Myocyte (in vitro differentiated cells): Measurements from ENCODE around the gene GCN1. TPM values are rescaled to one million over a fixed set of nuclear protein-coding genes. Genes with fewer than 3 reads are reported as not detected.

ENCODE experiments used
- DNase-seq: peaks from one replicate; pipeline ENCODE4 v3.0.0-alpha.2; 2012; ENCODE audit warnings: low read depth
- total RNA-seq: library from RNA; depleted of rRNA; stranded (reverse); fragments of >200 nt; gene quantifications from 2 replicates; pipeline ENCODE4 v1.2.3, GENCODE V29; 2014

Gene GCN1
- total RNA-seq, 1 donor from 2014 or later: 59.2 TPM

DNA sequence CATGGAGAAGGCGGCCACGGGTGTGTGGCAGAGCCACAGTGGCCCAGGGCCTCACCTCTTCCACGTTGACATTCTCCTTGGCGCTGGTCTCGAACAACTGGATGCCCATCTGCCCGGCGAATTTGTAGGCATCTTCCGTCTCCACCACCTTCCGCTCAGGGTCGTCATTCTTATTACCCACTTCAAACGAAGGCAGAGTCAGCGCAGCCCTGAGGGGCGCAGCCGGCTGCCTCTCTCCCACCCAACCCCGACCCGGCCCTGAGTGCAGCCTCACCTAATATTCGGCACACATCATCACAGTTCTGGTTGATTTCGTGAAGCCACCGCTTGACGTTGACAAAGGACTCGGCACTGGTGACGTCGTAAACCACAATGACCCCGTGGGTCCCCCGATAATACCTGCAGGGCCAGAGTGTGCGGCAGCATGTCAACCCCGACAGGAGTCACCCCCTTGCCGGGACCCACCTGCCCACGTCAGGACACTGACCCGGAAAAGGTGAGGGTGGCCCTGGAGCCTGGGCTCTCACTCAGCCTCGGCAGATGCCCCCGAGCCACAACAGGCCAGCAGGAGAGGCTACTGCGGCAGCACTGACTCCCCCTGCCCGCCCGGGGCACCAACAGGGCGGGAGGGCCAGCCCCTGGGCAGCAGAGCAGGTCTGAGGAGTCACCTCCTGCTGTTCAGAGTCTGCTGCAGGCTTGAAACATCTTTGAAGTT, 95.6 kb downstream of the GCN1 start:
- no peak for DNase-seq

DNA sequence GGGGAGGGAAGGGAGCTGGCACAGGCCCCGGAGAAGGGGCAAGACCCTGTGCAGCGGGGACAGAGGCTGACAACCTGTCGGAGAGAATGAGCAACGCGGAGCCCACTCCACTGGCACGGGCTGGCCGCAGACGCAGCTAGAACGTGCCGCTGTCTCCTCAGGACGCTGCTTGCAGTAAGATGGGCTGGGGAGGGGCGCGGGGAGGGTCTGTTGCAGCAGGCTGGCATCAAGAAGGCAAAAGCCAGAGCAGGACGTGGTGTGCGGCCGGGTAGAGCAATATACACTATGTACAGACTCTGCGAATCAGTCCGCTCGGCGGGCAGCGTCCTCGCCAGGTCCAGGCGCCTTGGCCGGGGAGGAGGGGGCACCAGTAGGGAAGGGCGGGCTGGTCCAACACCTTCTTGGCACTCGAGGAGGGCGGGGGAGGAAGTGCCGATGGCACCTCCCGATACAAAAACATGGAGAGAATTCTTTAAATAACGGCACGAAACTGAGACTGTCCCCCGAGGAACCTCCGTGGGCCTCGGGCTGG, 97.8 kb downstream of the GCN1 start:
- no peak for DNase-seq

DNA sequence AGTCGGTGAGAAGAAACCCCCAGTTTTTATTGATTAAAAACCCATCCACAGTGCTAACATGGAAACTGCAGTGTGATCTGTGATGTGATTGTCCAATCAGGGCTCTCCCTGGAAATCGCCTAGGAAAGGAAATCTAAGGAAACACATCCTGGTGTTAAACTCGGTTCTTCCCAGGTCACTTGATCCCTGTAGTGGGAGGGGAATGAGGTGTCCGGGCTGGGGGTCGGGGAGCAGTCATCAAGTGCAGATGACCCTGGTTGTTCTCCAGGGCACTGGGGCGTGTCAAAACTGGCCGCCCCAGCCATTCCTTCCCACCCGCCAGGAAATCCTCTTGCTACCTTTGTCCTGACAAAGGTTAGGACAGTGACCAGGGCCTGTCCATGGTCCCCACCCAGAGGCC, 98.8 kb downstream of the GCN1 start:
- no peak for DNase-seq

DNA sequence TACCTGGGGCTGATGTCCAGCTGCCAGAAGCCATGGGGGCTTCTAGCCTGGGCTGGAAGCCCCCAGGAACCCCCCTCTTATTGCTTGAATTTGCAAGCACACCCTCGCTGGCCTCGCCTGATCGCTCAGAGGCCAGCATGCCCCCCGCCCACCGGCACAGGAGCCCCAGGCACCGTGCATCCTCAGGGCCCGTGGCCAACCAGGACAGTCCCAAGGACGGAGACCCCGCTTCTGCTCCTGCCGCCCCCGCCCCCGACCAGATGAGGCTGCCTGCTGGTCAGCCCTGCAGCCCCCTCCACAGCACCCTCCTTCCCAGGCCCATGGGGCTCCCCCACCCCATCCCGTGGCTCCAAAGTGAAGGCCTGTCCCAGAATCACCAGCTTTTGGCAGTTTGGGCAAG, 99.2 kb downstream of the GCN1 start:
- no peak for DNase-seq

DNA sequence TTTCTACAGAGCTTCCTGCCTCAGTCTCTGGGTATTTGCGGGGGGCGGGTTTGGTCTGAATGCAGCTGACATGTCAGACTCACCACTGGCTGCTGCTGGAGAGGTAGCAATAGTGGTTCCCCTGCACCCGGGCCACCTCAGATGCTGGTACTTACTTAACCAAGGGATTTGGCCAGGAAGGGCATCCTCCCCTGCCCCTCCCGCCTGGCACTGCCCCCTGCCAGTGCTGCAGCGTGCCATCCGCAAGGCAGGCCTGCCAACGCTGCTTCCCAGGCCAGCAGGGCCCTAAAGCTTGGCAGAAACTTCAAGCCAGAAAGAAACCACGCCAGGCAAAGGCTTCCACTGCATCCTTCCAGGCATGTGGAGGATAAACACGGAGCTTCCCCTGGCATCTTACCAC, 100.0 kb downstream of the GCN1 start:
- no peak for DNase-seq

DNA sequence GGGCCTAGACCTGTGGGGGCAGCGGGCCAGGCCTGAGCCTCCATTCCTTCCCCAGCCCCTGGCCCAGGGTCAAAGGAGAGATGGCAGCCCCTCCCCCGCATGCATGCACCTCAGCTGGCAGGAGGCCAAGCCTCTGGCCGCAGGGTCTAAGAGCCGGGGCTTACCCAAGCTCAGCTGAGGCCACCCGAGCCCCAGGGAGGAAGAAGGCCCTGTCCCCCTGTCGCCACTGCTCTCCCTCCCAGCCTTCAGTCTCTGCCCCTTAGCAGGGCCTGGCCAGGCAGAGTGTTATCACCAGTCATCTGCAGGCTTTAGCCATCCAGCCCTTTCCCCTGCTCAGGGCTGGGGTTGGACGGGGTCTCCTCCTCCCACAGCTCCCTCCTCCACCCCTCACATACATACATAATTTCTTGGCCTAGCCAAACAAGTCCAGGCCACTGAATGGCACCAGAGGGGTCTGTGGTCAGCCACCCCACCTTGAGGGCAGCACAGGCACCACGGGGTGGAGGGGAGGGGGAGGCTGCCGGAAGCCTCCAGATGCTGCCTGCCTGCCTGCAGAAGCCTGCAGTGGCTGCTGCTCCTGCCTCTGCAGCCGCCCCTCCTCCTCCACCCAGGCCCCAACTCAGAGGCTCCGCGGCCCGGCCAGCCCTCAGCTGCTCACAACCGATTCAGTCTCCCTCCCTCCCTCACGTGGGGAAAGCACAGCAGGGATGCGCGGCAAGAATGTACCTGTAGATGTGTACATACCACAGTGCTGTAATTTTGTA, 100.7 kb downstream of the GCN1 start:
- DNase-seq: no peak

DNA sequence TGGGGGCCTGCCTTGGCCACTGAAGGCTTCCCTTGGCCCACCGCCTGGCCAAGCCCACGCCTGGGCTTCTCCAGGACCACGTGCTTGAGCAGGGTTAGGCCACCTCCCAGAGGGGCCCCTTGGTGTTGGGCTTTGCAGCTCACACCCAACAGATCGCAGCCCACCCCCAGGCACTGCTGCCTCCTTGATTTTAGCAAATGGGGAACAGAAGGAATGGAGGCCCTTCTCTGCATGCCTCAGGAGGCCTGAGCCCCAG, 101.3 kb downstream of the GCN1 start:
- DNase-seq: no peak

DNA sequence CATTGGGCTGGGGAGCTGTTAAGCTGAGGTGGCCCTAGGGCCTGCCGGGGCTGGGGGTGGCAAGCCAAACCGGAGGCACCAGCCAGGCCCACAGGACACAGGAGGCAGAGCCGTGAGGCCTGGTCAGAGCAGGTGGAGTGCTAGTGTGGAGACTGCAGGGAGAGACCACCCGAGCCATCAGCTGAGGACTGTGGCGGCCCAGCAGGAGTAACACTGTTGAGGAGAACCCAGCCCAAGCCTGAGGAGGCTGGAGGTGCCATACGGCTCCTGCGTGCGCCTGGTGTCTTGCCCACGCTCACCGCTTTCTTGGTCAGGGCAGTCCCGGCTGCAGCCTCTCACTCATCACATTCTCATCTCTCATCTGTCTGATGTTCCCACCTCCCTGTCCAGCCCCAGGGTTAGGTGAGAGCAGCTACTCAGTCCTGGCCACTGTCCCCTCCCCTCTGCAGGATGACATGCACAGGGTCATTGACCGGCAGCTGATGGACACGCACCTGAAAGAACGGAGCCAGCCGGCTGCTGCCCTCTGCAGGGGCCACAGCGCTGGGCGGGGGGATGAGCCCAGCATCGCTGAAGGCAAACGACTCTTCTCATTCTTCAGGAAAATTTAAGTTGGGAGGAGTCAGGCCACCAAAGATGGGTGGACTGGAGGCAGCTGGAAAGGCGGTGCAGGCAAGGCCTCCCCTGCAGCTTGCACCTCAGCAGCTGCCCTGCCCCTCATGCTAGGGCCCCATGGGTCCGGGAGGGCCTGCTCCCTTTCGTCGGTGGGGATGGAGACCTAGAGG, 101.8 kb downstream of the GCN1 start:
- DNase-seq: no peak

DNA sequence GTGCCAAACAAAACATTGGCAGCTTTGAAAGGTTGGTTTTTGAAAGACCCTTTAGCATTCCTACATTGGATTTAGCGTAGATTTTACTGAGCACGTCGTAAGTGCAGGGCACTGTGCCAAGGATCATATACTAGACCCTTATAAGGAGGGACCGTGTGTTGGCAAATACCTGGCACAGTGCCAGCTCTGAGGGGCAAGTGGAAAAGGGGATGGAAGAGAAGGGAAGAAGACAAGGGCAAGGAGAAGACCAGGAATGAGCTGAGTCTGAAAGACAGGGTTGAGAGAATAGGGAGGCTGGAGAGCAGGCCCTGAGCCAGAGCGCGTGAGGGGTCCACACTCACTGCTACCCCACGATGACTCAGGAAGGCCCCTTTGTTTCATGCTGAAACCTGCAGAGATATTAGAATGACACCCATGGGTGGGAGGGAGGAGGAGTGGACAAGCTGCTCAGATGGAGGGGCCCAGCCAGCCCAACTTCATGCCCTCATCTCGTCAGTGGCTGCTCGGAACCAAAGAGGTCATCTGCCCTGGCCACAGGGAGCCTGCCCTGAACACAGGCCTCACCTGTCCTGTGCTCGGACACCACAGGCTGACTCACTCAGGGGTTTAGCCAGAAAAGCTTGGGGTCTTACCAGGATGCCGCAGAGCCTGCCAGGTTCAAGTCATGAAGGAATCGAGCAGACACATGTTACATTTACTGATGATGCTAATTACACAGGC, 103.0 kb downstream of the GCN1 start:
- DNase-seq: no peak

DNA sequence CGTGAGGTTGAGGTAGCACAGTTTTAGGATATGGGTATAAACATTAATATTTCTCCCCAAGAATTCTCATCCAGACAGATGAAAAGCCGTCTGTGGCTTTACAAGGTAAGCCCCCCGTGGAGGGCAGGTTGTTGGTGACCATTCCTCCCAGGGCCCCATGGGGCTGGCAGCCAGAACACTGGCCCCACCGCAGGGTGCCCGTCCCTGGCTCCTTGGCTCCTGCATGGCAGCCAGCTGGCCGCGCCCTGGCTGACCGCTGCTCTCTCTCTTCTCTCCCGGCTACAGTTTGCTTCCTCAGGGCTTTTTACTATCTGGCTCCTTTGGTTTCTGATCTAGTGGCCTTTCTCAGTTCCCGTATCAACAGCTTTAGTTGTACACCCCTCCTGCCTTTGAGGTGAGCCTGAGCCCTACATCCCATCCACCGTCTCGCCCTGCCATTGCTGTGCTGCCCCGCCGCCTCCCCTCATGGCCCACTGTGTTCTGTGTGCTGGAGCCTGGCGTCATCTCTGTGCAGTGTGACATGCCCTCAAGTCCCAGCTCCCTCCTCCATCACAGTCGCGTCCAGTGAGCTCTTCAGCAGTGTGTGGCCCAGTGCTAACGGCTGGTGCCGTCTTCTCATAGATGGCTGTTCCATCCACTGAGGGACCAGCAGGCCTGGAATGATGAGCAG, 103.8 kb downstream of the GCN1 start:
- no peak for DNase-seq

DNA sequence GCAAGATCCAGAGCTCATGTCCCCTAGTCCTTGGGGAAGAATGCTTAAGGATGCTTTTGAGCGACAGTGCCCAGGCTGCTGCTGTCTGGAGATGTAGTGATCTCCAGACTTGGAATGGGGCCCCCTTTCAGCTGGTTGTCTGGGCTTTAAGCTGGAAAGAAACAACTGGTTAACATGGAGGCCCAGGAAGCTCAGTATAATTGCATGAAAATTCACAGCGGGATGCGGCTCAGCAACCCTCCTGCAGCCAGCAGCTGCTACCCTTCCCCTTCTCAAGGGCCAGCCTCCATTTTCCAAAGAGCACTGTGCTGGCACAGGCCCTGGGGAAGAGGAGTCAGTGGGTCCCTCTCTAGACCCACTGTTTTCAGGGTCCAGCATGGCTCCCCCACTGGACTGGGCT, 104.3 kb downstream of the GCN1 start:
- DNase-seq: no peak

DNA sequence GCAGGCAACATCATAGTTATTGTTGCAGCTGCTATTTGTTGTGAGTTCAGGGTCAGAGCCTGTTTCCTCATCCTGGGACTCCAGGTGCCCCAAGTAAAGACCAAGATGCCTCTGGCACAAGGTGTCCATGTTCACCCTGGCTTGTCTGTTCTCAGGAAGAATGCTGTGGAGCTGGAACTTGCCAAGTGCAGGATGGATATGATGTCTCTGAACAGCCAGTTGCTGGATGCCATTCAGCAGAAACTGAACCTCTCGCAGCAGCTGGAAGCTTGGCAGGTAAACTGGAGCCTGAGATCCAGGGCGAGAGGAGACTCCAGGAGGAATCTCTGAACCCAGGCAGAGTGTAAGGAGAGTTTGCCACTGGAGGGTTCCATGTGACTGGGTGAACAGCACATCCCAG, 104.7 kb downstream of the GCN1 start:
- DNase-seq: no peak

DNA sequence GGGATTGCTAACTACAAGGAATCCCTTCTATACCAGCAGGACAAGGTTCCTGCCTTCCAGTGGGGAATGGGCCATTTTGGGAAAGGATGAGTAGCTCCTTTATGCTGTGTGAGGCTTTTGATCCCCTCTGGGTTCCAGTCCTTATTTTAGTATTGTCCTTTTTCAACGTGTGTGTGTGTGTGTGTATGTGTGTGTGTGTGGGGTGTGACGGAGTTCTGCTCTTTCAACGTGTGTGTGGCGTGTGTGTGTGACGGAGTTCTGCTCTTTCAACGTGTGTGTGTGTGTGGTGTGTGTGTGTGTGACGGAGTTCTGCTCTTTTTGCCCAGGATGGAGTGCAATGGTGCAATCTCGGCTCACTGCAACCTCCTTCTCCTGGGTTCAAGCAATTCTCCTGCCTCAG, 105.4 kb downstream of the GCN1 start:
- no peak for DNase-seq

DNA sequence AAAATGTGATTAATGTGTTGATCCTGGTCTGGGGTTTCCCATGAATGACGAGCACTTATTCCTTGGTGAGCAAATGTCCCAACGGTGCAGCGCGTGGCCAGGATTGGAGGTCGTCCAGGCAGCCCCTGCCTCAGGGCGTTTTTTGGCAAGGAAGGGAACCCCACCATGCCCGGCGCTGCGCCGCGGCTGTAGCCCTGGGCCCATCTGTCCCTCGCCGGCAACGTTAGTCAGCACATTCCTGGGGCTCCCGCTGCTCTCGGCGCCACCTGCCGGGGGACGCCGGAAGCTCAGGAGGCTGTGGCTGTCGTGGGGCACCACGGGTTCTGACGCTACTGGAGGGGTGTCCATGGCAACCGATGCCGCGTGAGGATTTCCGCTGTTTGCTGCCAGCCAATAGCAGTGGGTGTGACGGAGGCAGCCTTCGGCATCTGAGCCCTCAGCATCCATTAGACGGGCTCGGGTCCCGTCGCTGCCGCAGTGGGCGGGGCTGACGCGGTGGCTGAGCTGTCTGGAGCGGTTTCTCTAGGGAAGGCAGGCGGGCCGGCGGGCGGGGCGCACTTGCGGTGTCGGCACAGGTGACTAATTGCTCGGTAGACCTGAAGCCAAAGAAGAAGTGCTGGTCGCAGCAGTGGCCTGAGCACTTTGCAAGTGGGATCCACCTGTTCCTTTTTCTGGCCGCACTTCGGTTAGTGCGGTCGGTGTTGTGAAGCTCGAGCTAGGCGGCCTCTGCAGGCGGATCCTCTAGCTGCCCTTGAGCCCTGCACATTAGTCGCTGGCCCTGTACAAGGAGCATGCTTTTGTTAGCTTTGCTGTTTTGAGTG, 107.5 kb downstream of the GCN1 start:
- DNase-seq: peak; percentile 99

DNA sequence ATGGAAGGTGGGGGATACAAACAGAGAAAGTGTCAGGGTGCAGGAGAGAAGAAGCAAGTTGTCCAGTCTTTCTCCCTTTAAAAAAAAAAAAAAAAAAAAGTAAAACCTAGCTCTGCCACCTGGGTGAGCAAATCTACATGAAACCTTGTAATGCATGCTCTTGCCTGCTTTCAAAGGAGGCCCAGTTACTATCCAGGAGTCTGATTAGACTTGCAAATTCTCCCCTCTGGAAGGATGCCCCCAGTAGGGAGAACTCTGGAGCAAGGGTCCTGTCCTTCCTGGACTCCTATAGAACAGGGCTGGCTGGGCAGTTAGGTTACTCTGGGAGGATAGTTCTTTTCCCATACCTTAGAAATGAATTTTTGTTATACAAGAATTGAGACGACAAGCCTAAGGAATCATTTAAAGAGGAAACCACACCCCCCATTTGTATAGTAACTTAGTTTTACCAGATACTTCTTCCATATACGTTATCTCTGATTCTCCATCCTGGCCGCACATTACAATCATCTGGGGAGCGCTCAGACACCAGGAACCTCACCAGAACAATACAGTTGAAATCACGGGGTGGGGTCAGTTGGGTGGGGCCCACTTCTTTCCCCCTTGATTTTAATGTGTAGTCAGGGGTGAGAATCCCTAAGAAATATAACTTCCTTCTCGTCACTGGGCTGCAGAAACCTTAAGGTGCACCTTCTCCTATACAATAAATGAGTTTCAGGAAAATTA, 108.4 kb downstream of the GCN1 start:
- no peak for DNase-seq

DNA sequence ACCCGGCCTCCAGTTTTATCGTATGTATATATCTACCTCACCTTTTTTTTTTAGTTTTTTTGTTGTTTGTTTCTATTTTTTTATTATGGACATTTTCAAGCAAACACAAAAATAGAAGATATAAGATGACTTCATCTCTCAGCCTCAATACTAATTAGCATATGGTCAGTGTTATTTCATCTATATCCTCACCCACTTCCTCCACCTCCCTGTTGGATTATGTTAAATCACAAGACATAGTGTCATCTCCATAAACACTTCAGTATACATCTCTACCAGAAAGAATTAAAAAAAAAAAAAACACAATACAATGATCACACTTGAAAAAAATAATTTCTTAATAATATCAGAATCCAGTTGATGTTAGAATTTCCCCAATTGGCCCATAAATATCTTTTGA, 112.9 kb downstream of the GCN1 start:
- DNase-seq: no peak

DNA sequence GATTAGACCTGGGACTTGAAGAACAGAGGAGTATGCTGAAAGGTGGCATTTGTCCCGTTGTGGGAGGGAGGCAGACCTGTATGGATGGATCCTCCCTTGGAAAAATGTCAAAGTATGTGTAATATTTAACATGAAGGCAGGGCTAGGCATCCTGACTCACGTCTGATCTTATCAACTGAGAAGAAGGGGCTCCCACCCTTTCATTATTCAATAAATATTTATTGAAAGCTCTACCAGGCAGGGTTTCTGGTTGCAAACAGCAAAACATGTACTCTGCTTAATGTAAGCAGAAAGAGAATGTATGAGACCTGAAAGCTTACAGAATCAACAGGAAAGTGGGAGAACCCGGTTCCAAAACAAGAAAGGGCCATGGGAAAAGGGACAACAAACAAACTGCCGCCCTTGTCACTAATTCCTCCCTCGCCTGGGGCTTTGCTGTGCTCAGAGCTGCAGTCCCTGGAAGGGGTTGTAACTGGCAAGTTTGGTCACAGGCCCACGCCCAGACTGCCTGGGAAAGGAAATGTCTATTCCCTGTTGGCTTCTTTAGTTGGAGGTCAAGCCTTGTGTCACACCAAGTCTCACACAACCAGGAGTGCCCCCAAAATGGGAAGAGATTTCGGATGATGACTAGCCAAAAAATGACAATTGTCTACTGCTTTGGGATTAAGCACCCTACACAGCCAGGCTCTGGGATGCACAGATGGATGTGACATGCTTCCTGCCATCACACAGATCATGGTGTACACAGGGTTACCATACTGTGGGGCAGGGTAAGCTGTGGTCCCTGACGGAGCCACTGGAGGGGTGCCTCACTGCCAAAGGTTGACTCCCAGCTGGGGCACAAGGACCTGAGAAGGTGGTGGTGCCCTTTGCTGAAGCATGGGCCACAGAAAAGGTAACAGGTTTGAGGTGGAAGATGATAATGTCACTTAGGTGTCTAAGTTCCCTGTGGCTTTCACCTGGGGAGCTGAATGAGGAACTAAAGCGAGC, 114.8 kb downstream of the GCN1 start:
- no peak for DNase-seq

DNA sequence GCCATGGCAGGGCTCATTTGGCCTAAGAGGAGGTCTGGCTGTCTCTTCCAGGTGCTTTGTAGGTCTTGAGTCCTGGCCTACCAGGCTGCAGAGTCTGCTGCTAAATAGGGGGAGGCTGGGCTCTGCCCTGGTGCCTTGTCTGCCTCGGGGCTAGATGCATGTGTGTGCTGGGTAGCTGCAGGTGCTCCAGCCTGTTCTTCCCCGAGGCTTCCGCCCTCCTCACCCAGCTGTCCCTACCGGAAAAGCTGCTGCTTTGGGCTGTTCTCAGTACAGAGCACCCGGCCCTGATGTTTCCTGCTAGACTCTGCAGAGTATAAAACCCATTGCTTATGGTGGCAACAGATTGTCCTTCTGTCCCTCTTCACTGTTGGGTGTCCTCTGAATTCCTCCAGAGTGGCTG, 115.6 kb downstream of the GCN1 start:
- DNase-seq: no peak
